H9 (cell line): Measurements from ENCODE around the gene SPRY4. TPM values are rescaled to one million over a fixed set of nuclear protein-coding genes. Genes with fewer than 3 reads are reported as not detected.
A peak's percentile ranks its signal among the peaks of the same experiment; 100 is the strongest.

Experiments used
- DNase-seq: peaks from one replicate; pipeline ENCODE4 v3.0.0-alpha.2; 2017
- H2AFZ ChIP-seq: one replicate; pipeline ENCODE4 v1.6.1; 2013; ENCODE audit warnings: mild to moderate bottlenecking, low read length, control low read depth, moderate library complexity
- H2AK5ac ChIP-seq: 2 replicates; pipeline ENCODE4 v1.6.1; 2013; ENCODE audit warnings: low read length, control low read depth, mixed read lengths; ENCODE audit not compliant: insufficient read length
- H2BK120ac ChIP-seq: one replicate; pipeline ENCODE4 v1.6.1; 2013; ENCODE audit warnings: low read depth, mild to moderate bottlenecking, low read length, control low read depth, inconsistent platforms; ENCODE audit not compliant: poor library complexity, severe bottlenecking
- H2BK12ac ChIP-seq: 2 replicates; pipeline ENCODE4 v1.6.1; 2013; ENCODE audit warnings: low read length, control low read depth, mixed read lengths, low read depth; ENCODE audit not compliant: insufficient read length
- H2BK15ac ChIP-seq: 2 replicates; pipeline ENCODE4 v1.6.1; 2013; ENCODE audit warnings: low read depth, low read length, control low read depth
- H2BK20ac ChIP-seq: one replicate; pipeline ENCODE4 v1.6.1; 2013; ENCODE audit warnings: low read depth, mild to moderate bottlenecking, low read length, control low read depth, inconsistent platforms; ENCODE audit not compliant: poor library complexity, severe bottlenecking
- H2BK5ac ChIP-seq: 2 replicates; pipeline ENCODE4 v1.6.1; 2013; ENCODE audit warnings: low read length, control low read depth, mixed read lengths; ENCODE audit not compliant: insufficient read length
- H3K14ac ChIP-seq: 2 replicates; pipeline ENCODE4 v1.6.1; 2013; ENCODE audit warnings: low read length, control low read depth; ENCODE audit not compliant: insufficient read depth
- H3K18ac ChIP-seq: 2 replicates; pipeline ENCODE4 v1.6.1; 2013; ENCODE audit warnings: low read depth, mild to moderate bottlenecking, mixed read lengths, low read length, control low read depth; ENCODE audit not compliant: insufficient read length
- H3K23ac ChIP-seq: 2 replicates; pipeline ENCODE4 v1.6.1; 2013; ENCODE audit warnings: low read length, control low read depth, mixed read lengths, low read depth; ENCODE audit not compliant: insufficient read length
- H3K23me2 ChIP-seq: 2 replicates; pipeline ENCODE4 v1.6.1; 2013; ENCODE audit warnings: low read depth, mild to moderate bottlenecking, mixed read lengths, low read length, control low read depth; ENCODE audit not compliant: insufficient read length, poor library complexity, severe bottlenecking
- H3K27ac ChIP-seq: 2 replicates; pipeline ENCODE4 v1.5.1; 2013; ENCODE audit warnings: low read length, control low read depth, mixed read lengths, low read depth; ENCODE audit not compliant: insufficient read length
- H3K27me3 ChIP-seq: 2 replicates; pipeline ENCODE4 v1.6.1; 2013; ENCODE audit warnings: low read length, control low read depth, inconsistent platforms; ENCODE audit not compliant: insufficient read depth
- H3K4ac ChIP-seq: 2 replicates; pipeline ENCODE4 v1.6.1; 2013; ENCODE audit warnings: low read depth, mild to moderate bottlenecking, control low read depth, inconsistent platforms, low read length, moderate library complexity
- H3K4me1 ChIP-seq: 2 replicates; pipeline ENCODE4 v1.6.1; 2013; ENCODE audit warnings: low read length, control low read depth, inconsistent platforms; ENCODE audit not compliant: insufficient read depth
- H3K4me2 ChIP-seq: 2 replicates; pipeline ENCODE4 v1.6.1; 2013; ENCODE audit warnings: low read length, control low read depth, mixed read lengths; ENCODE audit not compliant: insufficient read length, insufficient read depth
- H3K56ac ChIP-seq: 2 replicates; pipeline ENCODE4 v1.6.1; 2013; ENCODE audit warnings: low read depth, mild to moderate bottlenecking, mixed read lengths, low read length, control low read depth; ENCODE audit not compliant: insufficient read length
- H3K79me1 ChIP-seq: 2 replicates; pipeline ENCODE4 v1.6.1; 2013; ENCODE audit warnings: low read depth, mild to moderate bottlenecking, moderate library complexity, low read length, control low read depth, inconsistent platforms; ENCODE audit not compliant: insufficient read depth, poor library complexity, severe bottlenecking
- H3K79me2 ChIP-seq: 2 replicates; pipeline ENCODE4 v1.6.1; 2013; ENCODE audit warnings: low read length, control low read depth, inconsistent platforms; ENCODE audit not compliant: insufficient read depth
- H3K9ac ChIP-seq: 2 replicates; pipeline ENCODE4 v1.6.1; 2013; ENCODE audit warnings: low read length, control low read depth, mixed read lengths; ENCODE audit not compliant: insufficient read length; ENCODE audit errors: extremely low read depth
- H3K9me3 ChIP-seq: one replicate; pipeline ENCODE4 v1.6.1; 2013; ENCODE audit warnings: low read depth, low read length, inconsistent platforms; ENCODE audit not compliant: control insufficient read depth
- H3T11ph ChIP-seq: one replicate; pipeline ENCODE4 v1.6.1; 2013; ENCODE audit warnings: mild to moderate bottlenecking, low read length, control low read depth, inconsistent platforms
- H4K20me1 ChIP-seq: one replicate; pipeline ENCODE4 v1.6.1; 2013; ENCODE audit not compliant: control insufficient read depth, insufficient read length, insufficient read depth
- H4K5ac ChIP-seq: 2 replicates; pipeline ENCODE4 v1.6.1; 2013; ENCODE audit warnings: low read depth, mild to moderate bottlenecking, mixed read lengths, low read length, control low read depth; ENCODE audit not compliant: insufficient read length
- H4K8ac ChIP-seq: replicated peaks from 2 replicates; pipeline ENCODE4 v1.6.1; 2013; ENCODE audit warnings: low read length, control low read depth, mixed read lengths, low read depth; ENCODE audit not compliant: insufficient read length
- H4K91ac ChIP-seq: 2 replicates; pipeline ENCODE4 v1.6.1; 2013; ENCODE audit warnings: low read depth, mild to moderate bottlenecking, moderate library complexity, mixed read lengths, low read length, control low read depth; ENCODE audit not compliant: insufficient read length
- H3K27ac Mint-ChIP-seq, 3 experiments: 2 replicates in 2 of 3; 3 replicates in 1 of 3; pipeline ENCODE4 v1.8.0; 2020 to 2021; ENCODE audit warnings: mixed read lengths in 3 of 3, mild to moderate bottlenecking in 1 of 3, moderate library complexity in 1 of 3
- H3K27me3 Mint-ChIP-seq: 2 replicates; pipeline ENCODE4 v1.8.0; 2021; ENCODE audit warnings: low read depth, mild to moderate bottlenecking, moderate library complexity, mixed read lengths
- H3K36me3 Mint-ChIP-seq, 3 experiments: 2 replicates in 2 of 3; 3 replicates in 1 of 3; pipeline ENCODE4 v1.8.0; 2020 to 2021; ENCODE audit warnings: low read depth in 3 of 3, mixed read lengths in 3 of 3; ENCODE audit not compliant: insufficient read depth in 1 of 3
- H3K4me1 Mint-ChIP-seq, 2 experiments: 2 replicates each; pipeline ENCODE4 v1.8.0; 2020; ENCODE audit warnings: mixed read lengths in 2 of 2
- H3K4me3 Mint-ChIP-seq, 2 experiments: 2 replicates in 1 of 2; 3 replicates in 1 of 2; pipeline ENCODE4 v1.8.0; 2020 to 2021; ENCODE audit warnings: mild to moderate bottlenecking in 2 of 2, mixed read lengths in 2 of 2, moderate library complexity in 1 of 2
- H3K9me3 Mint-ChIP-seq, 2 experiments: 2 replicates in 1 of 2; 3 replicates in 1 of 2; pipeline ENCODE4 v1.8.0; 2020; ENCODE audit warnings: mild to moderate bottlenecking in 2 of 2, mixed read lengths in 2 of 2, moderate library complexity in 1 of 2
- CTCF ChIP-seq: fragments of 200-600 bp; sonication (generic); conservative IDR thresholded peaks from 3 replicates; pipeline ENCODE4 v1.8.0; 2021; ENCODE audit warnings: antibody characterized with exemption, mild to moderate bottlenecking
- WGBS: extraction: QIAGEN DNeasy Blood & Tissue Kit; methylation state at CpG from one replicate; pipeline ENCODE4 v1.1.7; 2013; ENCODE audit warnings: missing lambda C conversion rate, low lambda C conversion rate, mixed read lengths; ENCODE audit not compliant: insufficient read length; ENCODE audit errors: extremely low coverage; 5-methylcytosine and 5-hydroxymethylcytosine counted together
- total RNA-seq: library from RNA; stranded (reverse); gene quantifications from 2 replicates; pipeline ENCODE4 v1.2.1, GENCODE V29; 2021

The SPRY4 gene
- total RNA-seq, 1 experiment from 2014 or later = 92.4 TPM

- no peak overlapping the region for H2BK12ac ChIP-seq
- H2BK20ac ChIP-seq = no peak overlapping the region
- H4K20me1 ChIP-seq = no peaks in the 10 kb centered on the region
- H3K36me3 Mint-ChIP-seq = peaks cover 0 to 6% (median 5%) of the 10 kb centered on the region in 3 experiments; a peak in 3 of 7 replicates
- no peak overlapping the region for H3K4me3 Mint-ChIP-seq
- H3K79me2 ChIP-seq = peaks cover 1% of the 10 kb centered on the region; the same call in 1 of the 2 replicates
- no peak overlapping the region for H3K4ac ChIP-seq
- H4K5ac ChIP-seq = no peak overlapping the region
- H3K18ac ChIP-seq = no peak overlapping the region
- no peaks in the 10 kb centered on the region for H3K27me3 ChIP-seq
- no peaks in the 10 kb centered on the region; the same call in none of the 2 replicates for H3K27me3 Mint-ChIP-seq
- H2BK5ac ChIP-seq = no peak overlapping the region
- no peaks in the 10 kb centered on the region for H3K79me1 ChIP-seq
- H3K9me3 ChIP-seq = no peaks in the 10 kb centered on the region
- H4K91ac ChIP-seq = no peak overlapping the region
- WGBS = no CpG with 5 or more reads among the region's 17 CpGs
- no peak overlapping the region for H2AK5ac ChIP-seq
- H3K23ac ChIP-seq = no peak overlapping the region
- peaks cover 43 to 45% of the 10 kb centered on the region in 2 experiments for H3K4me1 Mint-ChIP-seq
- no peak overlapping the region for H3K9ac ChIP-seq
- no peak overlapping the region for H3K27ac ChIP-seq
- no peak for TF ChIP-seq CTCF
- H3K4me1 ChIP-seq = peaks cover 6% of the 10 kb centered on the region; the same call in 1 of the 2 replicates
- DNase-seq = no peak
- no peak overlapping the region; the same call in 1 of the 2 replicates for H3K14ac ChIP-seq
- H2AFZ ChIP-seq = no peak overlapping the region
- peak overlapping the region; percentile 74 to 94 (median 86); a peak in 6 of 7 replicates for H3K27ac Mint-ChIP-seq
- H4K8ac ChIP-seq = no peak overlapping the region
- H2BK120ac ChIP-seq = no peak overlapping the region
- no peak overlapping the region for H3T11ph ChIP-seq
- H3K4me2 ChIP-seq = no peak overlapping the region
- H3K9me3 Mint-ChIP-seq = no peaks in the 10 kb centered on the region
- H2BK15ac ChIP-seq = no peak overlapping the region
- H3K23me2 ChIP-seq = no peaks in the 10 kb centered on the region
- no peak overlapping the region for H3K56ac ChIP-seq
These were observed 37.5 kb downstream of the SPRY4 start for GRCh38 chr5:142287096-142287972.
